ENCODE measurements around the gene OR10H4. TPM values are rescaled to one million over a fixed set of nuclear protein-coding genes. Genes with fewer than 3 reads are reported as not detected.
"Not testable (repeated sequence)": the region's sequence is repeated elsewhere in the genome, so short reads cannot be mapped to it uniquely, and the experiment has no call there.

OR10H4 gene
- total and polyA plus RNA-seq, 7 donors: not detected

GRCh38 chr19:15919243-15919642 is 29.6 kb upstream of the OR10H4 start:
- WGBS, 2 donors: 82 to 88% methylated on average over 4 of the region's 4 CpGs
- Histone ChIP-seq H3K27me3 (peaks cover 0 to 19% (median 7%) of the 10 kb centered on the region in 3 donors), H3K36me3 (no peaks in the 10 kb centered on the region), H3K27ac (no peak overlapping the region), H3K4me1 (no peaks in the 10 kb centered on the region), H3K9me3 (peaks cover 0 to 8% (median 6%) of the 10 kb centered on the region in 4 donors), H3K4me3 (no peak overlapping the region)
- intact Hi-C loops (cut with DNase I): no loop called here
- TF ChIP-seq POLR2A (IDR thresholded peaks at IDR 0.05): no peak
- TF ChIP-seq, protein P1, sequence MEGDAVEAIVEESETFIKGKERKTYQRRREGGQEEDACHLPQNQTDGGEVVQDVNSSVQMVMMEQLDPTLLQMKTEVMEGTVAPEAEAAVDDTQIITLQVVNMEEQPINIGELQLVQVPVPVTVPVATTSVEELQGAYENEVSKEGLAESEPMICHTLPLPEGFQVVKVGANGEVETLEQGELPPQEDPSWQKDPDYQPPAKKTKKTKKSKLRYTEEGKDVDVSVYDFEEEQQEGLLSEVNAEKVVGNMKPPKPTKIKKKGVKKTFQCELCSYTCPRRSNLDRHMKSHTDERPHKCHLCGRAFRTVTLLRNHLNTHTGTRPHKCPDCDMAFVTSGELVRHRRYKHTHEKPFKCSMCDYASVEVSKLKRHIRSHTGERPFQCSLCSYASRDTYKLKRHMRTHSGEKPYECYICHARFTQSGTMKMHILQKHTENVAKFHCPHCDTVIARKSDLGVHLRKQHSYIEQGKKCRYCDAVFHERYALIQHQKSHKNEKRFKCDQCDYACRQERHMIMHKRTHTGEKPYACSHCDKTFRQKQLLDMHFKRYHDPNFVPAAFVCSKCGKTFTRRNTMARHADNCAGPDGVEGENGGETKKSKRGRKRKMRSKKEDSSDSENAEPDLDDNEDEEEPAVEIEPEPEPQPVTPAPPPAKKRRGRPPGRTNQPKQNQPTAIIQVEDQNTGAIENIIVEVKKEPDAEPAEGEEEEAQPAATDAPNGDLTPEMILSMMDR (IDR thresholded peaks at IDR 0.05): no peak
- no peak for DNase-seq

- Histone ChIP-seq H3K27me3 (peaks cover 0 to 8% (median 5%) of the 10 kb centered on the region in 3 donors), H3K4me1 (no peaks in the 10 kb centered on the region), H3K36me3 (no peaks in the 10 kb centered on the region), H3K9me3 (no peaks in the 10 kb centered on the region), H3K27ac (no peak overlapping the region), H3K4me3 (no peak overlapping the region)
- no peak for DNase-seq
- WGBS, 2 donors: 67 to 84% methylated on average over 4 of the region's 4 CpGs
- intact Hi-C loops (cut with DNase I): no loop called here
- TF ChIP-seq POLR2A (IDR thresholded peaks at IDR 0.05) (no peak), POLR2AphosphoS5 (IDR thresholded peaks at IDR 0.05) (no peak), EP300 (IDR thresholded peaks at IDR 0.05) (no peak)
- TF ChIP-seq, protein P1 (IDR thresholded peaks at IDR 0.05): no peak
These were observed 26.8 kb upstream of the OR10H4 start for GRCh38 chr19:15922021-15922420.

GRCh38 chr19:15923702-15924101 is 25.1 kb upstream of the OR10H4 start:
- 40 to 78% methylated on average over 8 of the region's 8 CpGs for WGBS, 2 donors
- Histone ChIP-seq H3K4me1 (no peaks in the 10 kb centered on the region), H3K4me3 (no peak overlapping the region), H3K27me3 (peaks cover 1 to 21% (median 5%) of the 10 kb centered on the region in 3 donors), H3K9me3 (no peaks in the 10 kb centered on the region), H3K36me3 (no peaks in the 10 kb centered on the region), H3K27ac (no peak overlapping the region)
- TF ChIP-seq EP300 (IDR thresholded peaks at IDR 0.05): no peak
- no peak for TF ChIP-seq POLR2AphosphoS5 (IDR thresholded peaks at IDR 0.05)
- TF ChIP-seq, protein P1 (IDR thresholded peaks at IDR 0.05): no peak
- TF ChIP-seq POLR2A (IDR thresholded peaks at IDR 0.05): no peak
- intact Hi-C loops (cut with DNase I): no loop called here
- no peak for DNase-seq

DNA sequence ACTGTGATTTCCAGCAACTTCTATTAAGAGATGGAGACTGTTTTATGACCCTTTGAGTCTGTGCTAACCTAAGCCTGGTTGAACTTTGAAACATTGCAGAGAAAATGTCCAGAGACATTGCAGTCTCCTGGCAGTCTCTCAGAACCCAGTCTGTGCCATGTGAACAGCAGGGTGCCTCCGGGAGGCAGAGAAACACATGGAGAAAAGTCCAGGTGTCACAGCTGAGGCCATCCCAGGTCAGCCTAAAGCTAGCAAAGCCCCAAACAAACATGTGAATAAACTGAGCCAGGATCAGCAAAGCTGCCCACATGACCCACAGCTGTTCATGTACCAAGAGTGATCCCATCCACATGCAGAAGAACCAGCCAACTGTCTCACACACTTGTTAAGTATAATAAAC is 22.3 kb upstream of the OR10H4 start:
- intact Hi-C loops (cut with DNase I): no loop called here
- Histone ChIP-seq H3K9me3 (no peaks in the 10 kb centered on the region), H3K27me3 (peaks cover 5 to 47% (median 11%) of the 10 kb centered on the region in 3 donors), H3K36me3 (no peaks in the 10 kb centered on the region), H3K4me1 (no peaks in the 10 kb centered on the region), H3K27ac (no peak overlapping the region), H3K4me3 (no peak overlapping the region)
- DNase-seq: no peak
- 0 to 6% methylated on average over 1 of the region's 1 CpG for WGBS, 2 donors
- TF ChIP-seq POLR2A (IDR thresholded peaks at IDR 0.05) (no peak), POLR2AphosphoS5 (IDR thresholded peaks at IDR 0.05) (no peak), EP300 (IDR thresholded peaks at IDR 0.05) (no peak)
- TF ChIP-seq, protein P1 (IDR thresholded peaks at IDR 0.05): no peak

DNA sequence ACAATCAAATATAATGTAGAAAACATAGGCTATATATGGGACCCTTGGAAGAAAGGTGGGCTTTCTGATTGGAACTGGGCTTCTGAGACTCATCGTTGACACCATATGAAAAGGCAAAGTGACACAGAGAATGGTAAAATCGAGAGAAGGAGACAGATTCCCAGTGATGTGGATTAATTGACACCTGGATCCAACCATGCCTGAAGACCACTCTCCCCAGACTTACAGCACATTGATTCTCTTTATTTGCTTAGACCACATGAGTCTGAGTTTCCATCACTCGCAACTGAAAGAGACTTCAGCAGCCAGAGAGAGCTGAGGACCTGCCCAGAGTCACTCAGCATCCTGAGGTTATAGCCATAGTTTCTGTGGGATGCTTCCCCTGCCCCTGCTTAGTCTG is 20.5 kb upstream of the OR10H4 start:
- Histone ChIP-seq H3K4me3 (no peak overlapping the region), H3K36me3 (no peaks in the 10 kb centered on the region), H3K27ac (no peak overlapping the region), H3K27me3 (peaks cover 5 to 47% (median 11%) of the 10 kb centered on the region in 3 donors), H3K4me1 (no peaks in the 10 kb centered on the region), H3K9me3 (no peaks in the 10 kb centered on the region)
- intact Hi-C loops (cut with DNase I): no loop called here
- TF ChIP-seq, protein P1 (IDR thresholded peaks at IDR 0.05): no peak
- TF ChIP-seq EP300 (IDR thresholded peaks at IDR 0.05): no peak
- TF ChIP-seq POLR2A (IDR thresholded peaks at IDR 0.05): no peak
- no peak for TF ChIP-seq POLR2AphosphoS5 (IDR thresholded peaks at IDR 0.05)
- WGBS, 2 donors: 84 to 94% methylated on average over 3 of the region's 3 CpGs
- DNase-seq: no peak

GRCh38 chr19:15933761-15934331 is 15.0 kb upstream of the OR10H4 start:
- H3K36me3 ChIP-seq; H3K9me3 ChIP-seq; H3K4me1 ChIP-seq; H3K4me3 ChIP-seq; intact Hi-C loops (cut with DNase I); H3K27ac ChIP-seq; DNase-seq: not testable (repeated sequence)
- 75 to 77% methylated on average over 12 of the region's 12 CpGs for WGBS, 2 donors
- H3K27me3 ChIP-seq: peaks cover 0 to 51% (median 16%) of the 10 kb centered on the region in 3 donors
